K562 (cell line): ENCODE measurements around the gene ABHD17B. TPM values are rescaled to one million over a fixed set of nuclear protein-coding genes. Genes with fewer than 3 reads are reported as not detected.

Experiments
- ATAC-seq: fragments of 200-7000 bp; cut with Tn5 transposase; 3 replicates; pipeline ENCODE4 v1.9.1; 2020; ENCODE audit warnings: moderate library complexity
- BruUV-seq: library from RNA; stranded (reverse); fragments of 400-500 nt; replicated peaks from 2 replicates; lab custom pipeline; 2021; lab: Mats Ljungman, UMichigan
- CTCF ChIA-PET: fragments of 300-600 bp; formaldehyde crosslinking; extraction: SDS; loops from one replicate; lab custom pipeline; 2021; ENCODE audit warnings: low intra/inter-chr PET ratio; lab: Yijun Ruan, JAX
- POLR2A ChIA-PET: fragments of 300-600, 350-650 bp; sonication (Branson Sonifier 250); formaldehyde crosslinking; extraction: SDS; loops from one replicate; lab custom pipeline; 2021; ENCODE audit warnings: antibody characterized with exemption, inconsistent platforms; lab: Yijun Ruan, JAX
- DNase-seq, 4 experiments: peaks; one replicate each; pipeline versions ENCODE4 v3.0.0 to v3.0.0-alpha.2; 2011 to 2018; ENCODE audit warnings: low spot score in 3 of 4, mixed read lengths in 3 of 4; ENCODE audit errors: extremely low read depth in 1 of 4
- FAIRE-seq: peaks from 2 replicates; lab custom pipeline; 2011; peaks lifted over from hg19 to GRCh38; lab: Jason Lieb, UNC
- H2AFZ ChIP-seq: 2 replicates; pipeline ENCODE4 v1.6.0; 2011; ENCODE audit warnings: low read depth, low read length, control low read depth, inconsistent platforms
- H3K27ac ChIP-seq: fragments of 200-600 bp; 3 replicates; pipeline ENCODE4 v1.8.0; 2011; ENCODE audit warnings: low read depth, mild to moderate bottlenecking, control low read depth, inconsistent platforms, low read length, moderate library complexity, mixed read lengths; ENCODE audit errors: extremely low read depth
- H3K27me3 ChIP-seq, 2 experiments: fragments of 300-600 bp in 1 of 2; 2 replicates in 1 of 2; 3 replicates in 1 of 2; pipeline versions ENCODE4 v1.6.0 to v1.8.0; 2011; ENCODE audit warnings: inconsistent platforms in 2 of 2, low read length in 2 of 2, mild to moderate bottlenecking in 1 of 2, mixed read lengths in 1 of 2, moderate library complexity in 1 of 2; ENCODE audit not compliant: control insufficient read depth in 2 of 2, insufficient read depth in 2 of 2
- H3K36me3 ChIP-seq: fragments of 300-600 bp; 3 replicates; pipeline ENCODE4 v1.8.0; 2011; ENCODE audit warnings: mild to moderate bottlenecking, low read length, inconsistent platforms; ENCODE audit not compliant: control insufficient read depth, insufficient read depth
- H3K4me1 ChIP-seq, 2 experiments: fragments of 200-600 bp in 1 of 2; replicated peaks in 1 of 2; 2 replicates in 1 of 2; 3 replicates in 1 of 2; pipeline versions ENCODE4 v1.5.1 to v1.8.0; 2011; ENCODE audit warnings: inconsistent platforms in 2 of 2, low read length in 2 of 2, mild to moderate bottlenecking in 1 of 2, mixed read lengths in 1 of 2, moderate library complexity in 1 of 2; ENCODE audit not compliant: control insufficient read depth in 2 of 2, insufficient read depth in 2 of 2
- H3K4me2 ChIP-seq: 2 replicates; pipeline ENCODE4 v1.6.1; 2011; ENCODE audit warnings: low read length, control low read depth, inconsistent platforms, mixed read lengths; ENCODE audit not compliant: insufficient read depth
- H3K4me3 ChIP-seq: fragments of 200-600 bp; sonication (generic), shearing (Covaris generic); 2 replicates; pipeline ENCODE4 v1.5.1; 2016; ENCODE audit warnings: control low read depth, inconsistent platforms
- H3K79me2 ChIP-seq: fragments of 200-600 bp; 3 replicates; pipeline ENCODE4 v1.8.0; 2011; ENCODE audit warnings: low read length, inconsistent platforms; ENCODE audit not compliant: control insufficient read depth, insufficient read depth
- H3K9ac ChIP-seq, 2 experiments: 2 replicates each; pipeline versions ENCODE4 v1.6.0 to v1.6.1; 2011; ENCODE audit warnings: low read depth in 2 of 2, low read length in 2 of 2, control low read depth in 1 of 2, inconsistent platforms in 1 of 2, mild to moderate bottlenecking in 1 of 2, mixed read lengths in 1 of 2; ENCODE audit not compliant: insufficient read depth in 1 of 2
- H3K9me1 ChIP-seq: one replicate; pipeline ENCODE4 v1.6.0; 2011; ENCODE audit warnings: inconsistent platforms, mild to moderate bottlenecking, low read length, moderate library complexity; ENCODE audit not compliant: control insufficient read depth, insufficient read depth
- H3K9me3 ChIP-seq: replicated peaks from 2 replicates; pipeline ENCODE4 v1.5.1; 2011; ENCODE audit warnings: low read depth, low read length, inconsistent platforms; ENCODE audit not compliant: control insufficient read depth, insufficient read depth
- H4K20me1 ChIP-seq: replicated peaks from 2 replicates; pipeline ENCODE4 v1.6.1; 2011; ENCODE audit warnings: low read length, inconsistent platforms, mixed read lengths; ENCODE audit not compliant: control insufficient read depth, insufficient read depth
- CHD2 ChIP-seq: IDR thresholded peaks from 2 replicates; pipeline ENCODE4 v1.6.1; 2011; ENCODE audit warnings: low read depth, low read length
- CHD4 ChIP-seq: fragments of 200-600 bp; sonication (generic); IDR thresholded peaks from 3 replicates; pipeline ENCODE4 v1.6.1; 2012; ENCODE audit warnings: low read depth, mild to moderate bottlenecking, mixed read lengths, low read length, inconsistent platforms; ENCODE audit not compliant: insufficient read depth, insufficient replicate concordance, poor library complexity, severe bottlenecking
- HOXB6 ChIP-seq: fragments of 250-450 bp; sonication (Bioruptor Pico); IDR thresholded peaks from 2 replicates; pipeline ENCODE4 v1.5.1; 2022; ENCODE audit warnings: mild to moderate bottlenecking, borderline replicate concordance
- MAZ ChIP-seq, 2 experiments: fragments of 450-650 bp in 1 of 2; sonication (generic) in 1 of 2; formaldehyde crosslinking; IDR thresholded peaks in 1 of 2; conservative IDR thresholded peaks in 1 of 2; 2 replicates each; pipeline versions ENCODE4 v1.4.0 to v1.5.0; 2020; ENCODE audit warnings: mild to moderate bottlenecking in 1 of 2, missing genetic modification reagents in 1 of 2
- NFIX ChIP-seq: fragments of 250-450 bp; sonication (Bioruptor Pico); IDR thresholded peaks from 2 replicates; pipeline ENCODE4 v1.4.0; 2020; ENCODE audit warnings: low read depth, mild to moderate bottlenecking, moderate library complexity
- NUFIP1 ChIP-seq: fragments of 450-650 bp; IDR thresholded peaks from 2 replicates; pipeline ENCODE4 v1.6.1; 2018; ENCODE audit not compliant: partially characterized antibody
- PHB2 ChIP-seq: fragments of 450-650 bp; IDR thresholded peaks from 2 replicates; pipeline ENCODE4 v1.6.1; 2017; ENCODE audit warnings: low read depth
- RBBP5 ChIP-seq: fragments of 200-600 bp; sonication (generic); IDR thresholded peaks from 2 replicates; pipeline ENCODE4 v1.6.1; 2012; ENCODE audit warnings: borderline replicate concordance, mild to moderate bottlenecking, low read length, control low read depth, inconsistent platforms; ENCODE audit not compliant: insufficient read depth, poor library complexity, severe bottlenecking
- ZBED1 ChIP-seq: IDR thresholded peaks from 2 replicates; pipeline ENCODE4 v1.6.1; 2014
- ZEB2 ChIP-seq: fragments of 450-650 bp; IDR thresholded peaks from 2 replicates; pipeline ENCODE4 v1.6.1; 2016
- ZNF174 ChIP-seq: fragments of 250-450 bp; sonication (Bioruptor Pico); IDR thresholded peaks from 2 replicates; pipeline ENCODE4 v1.4.0; 2020; ENCODE audit warnings: mild to moderate bottlenecking
- ZNF780A ChIP-seq: fragments of 250-450 bp; sonication (Bioruptor Pico); IDR thresholded peaks from 2 replicates; pipeline ENCODE4 v1.5.0; 2021; ENCODE audit warnings: mild to moderate bottlenecking
- WGBS: fragments of 100-300 bp; shearing (Covaris generic); methylation state at CpG from one replicate; pipeline ENCODE4 v1.1.6; 2016; ENCODE audit warnings: low coverage, mixed read lengths; ENCODE audit not compliant: insufficient coverage; ENCODE audit errors: missing lambda C conversion rate; 5-methylcytosine and 5-hydroxymethylcytosine counted together
- in situ Hi-C: fragments of 300-500 bp; cut with MboI; formaldehyde crosslinking; loops from 4 replicates; pipeline ENCODE4 v1.15.0; 2018; ENCODE audit warnings: inconsistent platforms, mixed read lengths
- intact Hi-C: fragments of 100-400 bp; cut with micrococcal nuclease; formaldehyde crosslinking; loops from 2 replicates; pipeline ENCODE4 v1.14.2; 2022
- polyA plus RNA-seq, 8 experiments: library from polyadenylated mRNA; depleted of rRNA in 4 of 8; stranded (reverse) in 5 of 8; unstranded in 3 of 8; fragments of >200 nt; fragmentation: Nextera tagmentation in 2 of 8; fragmentation: Illumina TruSeq in 1 of 8; extraction: Ambion mirVana in 2 of 8; extraction: Trizol in 1 of 8; gene quantifications; 2 replicates each; pipeline versions ENCODE4 v1.2.1 to v1.2.3, GENCODE V29; 2011 to 2014; ENCODE audit warnings: inconsistent platforms in 1 of 8, missing spikeins in 1 of 8
- total RNA-seq, 7 experiments: library from RNA; depleted of rRNA in 6 of 7; stranded (reverse); fragments of >200 nt in 6 of 7; fragmentation: Illumina TruSeq in 2 of 7; extraction: Trizol in 2 of 7; gene quantifications; 2 replicates each; pipeline versions ENCODE4 v1.2.1 to v1.2.3, GENCODE V29; 2011 to 2021; ENCODE audit warnings: low replicate concordance in 1 of 7
- TF ChIP-seq, protein P1 (sequence below): IDR thresholded peaks from 2 replicates; pipeline ENCODE4 v1.6.1; 2011; ENCODE audit not compliant: insufficient read length; ENCODE audit errors: extremely low read depth
- TF ChIP-seq, protein P2 (sequence below): sonication (generic); formaldehyde crosslinking; IDR thresholded peaks from 2 replicates; pipeline ENCODE4 v1.8.0; 2022; ENCODE audit warnings: missing genetic modification reagents, mild to moderate bottlenecking, moderate library complexity, borderline replicate concordance
- TF ChIP-seq, protein P3 (sequence below): fragments of 250-450 bp; sonication (Bioruptor Pico); IDR thresholded peaks from 2 replicates; pipeline ENCODE4 v1.5.0; 2021; ENCODE audit warnings: mild to moderate bottlenecking, moderate library complexity
- TF ChIP-seq, protein P4 (sequence below), 2 experiments: IDR thresholded peaks; 2 replicates each; pipeline ENCODE4 v1.6.1; 2012; ENCODE audit warnings: improper control_type of control experiment in 2 of 2, low read depth in 2 of 2, low read length in 2 of 2, borderline replicate concordance in 1 of 2

Gene ABHD17B
- total and polyA plus RNA-seq, 9 of the 15 experiments (the other 6 are each of a cell fraction or from before 2014, with no cell fraction given), result 1.9 to 13.4 (median 10.1) TPM

DNA sequence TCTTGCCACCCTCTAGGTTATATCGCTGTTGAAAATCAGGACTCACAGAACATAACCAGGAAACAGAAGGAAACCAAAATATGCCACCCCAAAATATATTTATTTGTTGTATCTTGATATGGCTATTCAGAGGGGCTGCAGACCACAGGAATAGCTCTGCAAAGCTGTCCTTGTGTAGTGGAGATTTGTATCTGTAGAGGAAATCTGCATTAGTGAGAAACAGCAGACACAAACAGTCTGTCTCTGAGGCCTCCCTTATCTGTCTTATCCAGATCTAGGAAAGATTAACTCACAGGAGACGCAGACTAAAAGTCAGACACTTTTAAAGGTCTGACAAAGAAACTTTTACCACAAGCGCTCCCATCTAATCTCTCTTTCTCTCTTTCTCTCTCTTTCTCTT is 88.5 kb downstream of the ABHD17B start:
- Histone ChIP-seq H3K27ac (no peak overlapping the region), H3K4me2 (no peak overlapping the region), H3K4me1 (no peaks in the 10 kb centered on the region), H3K36me3 (no peaks in the 10 kb centered on the region), H3K9ac (no peak overlapping the region), H3K4me3 (no peak overlapping the region), H3K27me3 (peaks cover 0 to 4% of the 10 kb centered on the region in 2 experiments; a peak in 2 of 5 replicates), H3K79me2 (no peaks in the 10 kb centered on the region), H3K9me3 (no peaks in the 10 kb centered on the region), H3K9me1 (no peaks in the 10 kb centered on the region), H2AFZ (no peak overlapping the region), H4K20me1 (no peaks in the 10 kb centered on the region)
- no TSS peak for BruUV-seq
- in situ Hi-C loops, result loop anchor here (10.0 to 25.0 kb wide), 3 partner anchors 192 to 535 kb away; no protein-coding TSS in a partner anchor
- TF ChIP-seq, protein P1, sequence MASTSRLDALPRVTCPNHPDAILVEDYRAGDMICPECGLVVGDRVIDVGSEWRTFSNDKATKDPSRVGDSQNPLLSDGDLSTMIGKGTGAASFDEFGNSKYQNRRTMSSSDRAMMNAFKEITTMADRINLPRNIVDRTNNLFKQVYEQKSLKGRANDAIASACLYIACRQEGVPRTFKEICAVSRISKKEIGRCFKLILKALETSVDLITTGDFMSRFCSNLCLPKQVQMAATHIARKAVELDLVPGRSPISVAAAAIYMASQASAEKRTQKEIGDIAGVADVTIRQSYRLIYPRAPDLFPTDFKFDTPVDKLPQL, result no peak
- TF ChIP-seq ZBED1 (no peak), MAZ (CRISPR knock-in tag; conservative IDR thresholded peaks at IDR 0.05 in 1 of 2, IDR thresholded peaks at IDR 0.05 in 1 of 2) (no peak), ZEB2 (no peak), NFIX (CRISPR knock-in tag) (no peak), NUFIP1 (no peak), HOXB6 (no peak), ZNF174 (no peak), PHB2 (no peak), CHD4 (no peak), ZNF780A (CRISPR knock-in tag) (no peak), CHD2 (no peak), RBBP5 (no peak)
- TF ChIP-seq, protein P2, sequence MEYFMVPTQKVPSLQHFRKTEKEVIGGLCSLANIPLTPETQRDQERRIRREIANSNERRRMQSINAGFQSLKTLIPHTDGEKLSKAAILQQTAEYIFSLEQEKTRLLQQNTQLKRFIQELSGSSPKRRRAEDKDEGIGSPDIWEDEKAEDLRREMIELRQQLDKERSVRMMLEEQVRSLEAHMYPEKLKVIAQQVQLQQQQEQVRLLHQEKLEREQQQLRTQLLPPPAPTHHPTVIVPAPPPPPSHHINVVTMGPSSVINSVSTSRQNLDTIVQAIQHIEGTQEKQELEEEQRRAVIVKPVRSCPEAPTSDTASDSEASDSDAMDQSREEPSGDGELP (CRISPR knock-in tag), result no peak
- TF ChIP-seq, protein P3, sequence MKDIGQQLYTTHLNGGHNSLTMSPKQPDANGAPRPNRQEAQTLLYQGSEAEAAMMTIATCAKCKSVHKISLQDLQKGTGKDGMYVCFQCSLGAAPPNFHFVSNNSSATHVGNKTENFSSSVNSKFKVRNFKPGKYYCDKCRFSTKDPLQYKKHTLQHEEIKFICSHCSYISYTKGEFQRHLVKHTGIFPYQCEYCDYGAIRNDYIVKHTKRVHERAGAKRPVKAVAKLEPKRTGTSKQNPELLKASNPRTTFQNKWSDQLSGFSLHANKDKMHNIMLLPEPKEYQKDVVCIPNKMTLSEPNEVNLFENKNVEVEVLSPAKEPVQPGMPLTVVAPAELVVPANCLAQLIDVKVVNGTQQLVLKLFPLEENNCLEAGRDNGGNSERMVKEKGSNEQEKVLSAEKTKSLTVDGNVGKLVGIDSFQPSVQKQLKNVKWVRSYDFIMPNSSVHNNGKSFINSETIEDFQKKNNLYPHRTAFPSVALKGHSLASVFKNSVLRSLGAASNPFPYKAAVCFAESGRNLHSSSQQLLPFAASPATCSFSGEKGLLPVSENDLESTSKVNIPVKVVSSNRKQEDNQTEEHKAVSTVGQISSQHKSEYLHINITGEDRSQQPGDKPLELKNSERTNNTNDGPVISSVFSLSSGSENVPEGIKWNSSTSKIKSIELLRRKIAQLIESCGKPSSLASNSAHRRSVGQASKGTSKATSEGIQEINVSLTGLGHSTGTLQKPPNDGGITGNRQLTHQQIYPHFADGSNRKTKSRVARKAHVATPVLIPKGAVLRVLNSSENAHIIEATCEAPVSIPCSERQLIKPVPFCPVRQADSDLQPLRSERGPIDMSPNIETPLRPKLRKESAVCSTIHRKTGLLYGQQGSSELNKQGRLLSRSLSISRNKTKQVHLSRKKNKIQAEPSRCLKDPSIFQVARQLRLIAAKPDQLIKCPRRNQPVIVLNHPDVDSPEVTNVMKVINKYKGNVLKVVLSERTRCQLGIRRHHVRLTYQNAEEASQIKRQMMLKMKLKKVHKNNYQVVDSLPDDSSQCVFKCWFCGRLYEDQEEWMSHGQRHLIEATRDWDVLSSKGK (CRISPR knock-in tag), result no peak
- TF ChIP-seq, protein P4, sequence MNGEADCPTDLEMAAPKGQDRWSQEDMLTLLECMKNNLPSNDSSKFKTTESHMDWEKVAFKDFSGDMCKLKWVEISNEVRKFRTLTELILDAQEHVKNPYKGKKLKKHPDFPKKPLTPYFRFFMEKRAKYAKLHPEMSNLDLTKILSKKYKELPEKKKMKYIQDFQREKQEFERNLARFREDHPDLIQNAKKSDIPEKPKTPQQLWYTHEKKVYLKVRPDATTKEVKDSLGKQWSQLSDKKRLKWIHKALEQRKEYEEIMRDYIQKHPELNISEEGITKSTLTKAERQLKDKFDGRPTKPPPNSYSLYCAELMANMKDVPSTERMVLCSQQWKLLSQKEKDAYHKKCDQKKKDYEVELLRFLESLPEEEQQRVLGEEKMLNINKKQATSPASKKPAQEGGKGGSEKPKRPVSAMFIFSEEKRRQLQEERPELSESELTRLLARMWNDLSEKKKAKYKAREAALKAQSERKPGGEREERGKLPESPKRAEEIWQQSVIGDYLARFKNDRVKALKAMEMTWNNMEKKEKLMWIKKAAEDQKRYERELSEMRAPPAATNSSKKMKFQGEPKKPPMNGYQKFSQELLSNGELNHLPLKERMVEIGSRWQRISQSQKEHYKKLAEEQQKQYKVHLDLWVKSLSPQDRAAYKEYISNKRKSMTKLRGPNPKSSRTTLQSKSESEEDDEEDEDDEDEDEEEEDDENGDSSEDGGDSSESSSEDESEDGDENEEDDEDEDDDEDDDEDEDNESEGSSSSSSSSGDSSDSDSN (IDR thresholded peaks at IDR 0.05; ENCODE audit: borderline replicate concordance in 1 of 2, low read depth in 2 of 2, low read length in 2 of 2), result no peak
- no peak for FAIRE-seq
- no peak for DNase-seq
- intact Hi-C loops, result no loop called here
- WGBS, result 2% methylated on average over 3 of the region's 3 CpGs
- no peak for ATAC-seq
- ChIA-PET CTCF (no interaction called here), POLR2A (no interaction called here)
